Dedifferentiated amniotic fluid mesenchymal stem cell (primary cell): ENCODE data around the gene PTPRE.

Experiments
- DNase-seq: peaks from one replicate; pipeline ENCODE4 v3.0.0-alpha.2; 2016; ENCODE audit errors: extremely low spot score

The PTPRE gene

DNA sequence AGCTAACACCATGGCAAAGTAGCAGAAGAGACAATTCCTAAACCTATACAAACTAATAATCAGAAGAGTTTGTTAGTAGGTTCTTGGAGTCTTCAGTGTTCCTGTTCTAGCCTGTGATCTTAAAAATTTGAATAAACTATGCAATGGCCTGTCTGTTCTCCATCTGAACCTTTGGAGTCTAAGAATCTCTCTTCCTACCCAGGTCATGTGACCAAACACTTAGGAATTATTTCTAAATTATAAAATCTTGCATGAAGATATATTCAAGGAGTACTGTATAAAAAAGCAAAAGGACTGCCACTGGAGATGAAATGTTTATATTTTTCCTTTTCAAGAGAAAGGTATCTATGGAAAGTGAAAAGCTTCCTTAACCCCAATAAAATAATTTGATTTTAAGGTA, 216.9 kb downstream of the PTPRE start:
- no peak for DNase-seq

DNA sequence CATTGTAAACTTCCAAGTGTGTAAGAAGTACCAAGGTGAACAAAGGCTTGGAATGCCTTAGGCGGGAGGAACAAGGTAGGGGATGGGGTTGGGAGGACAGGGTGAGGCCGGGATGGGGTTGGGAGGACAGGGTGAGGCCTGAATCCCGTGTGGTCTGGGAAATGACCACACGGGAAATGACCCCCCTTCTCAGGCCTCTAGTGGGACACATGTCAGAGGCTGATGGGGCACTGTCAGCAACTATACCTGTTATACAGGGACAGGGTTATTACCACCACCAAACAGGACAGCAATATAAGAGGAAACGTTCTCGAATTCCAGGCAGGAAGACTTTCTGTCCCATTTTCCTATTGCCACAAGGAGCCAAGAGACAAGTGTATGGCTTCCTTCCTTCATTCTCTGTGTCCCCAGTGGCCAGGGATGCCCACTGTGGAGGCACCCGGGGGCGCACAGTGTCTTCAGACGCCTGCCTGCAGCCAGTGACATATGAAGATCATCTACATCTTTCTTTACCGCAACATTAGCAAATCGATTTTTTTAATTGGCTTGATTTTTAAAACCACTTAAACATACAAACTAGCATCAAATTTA, 218.0 kb downstream of the PTPRE start:
- no peak for DNase-seq

DNA sequence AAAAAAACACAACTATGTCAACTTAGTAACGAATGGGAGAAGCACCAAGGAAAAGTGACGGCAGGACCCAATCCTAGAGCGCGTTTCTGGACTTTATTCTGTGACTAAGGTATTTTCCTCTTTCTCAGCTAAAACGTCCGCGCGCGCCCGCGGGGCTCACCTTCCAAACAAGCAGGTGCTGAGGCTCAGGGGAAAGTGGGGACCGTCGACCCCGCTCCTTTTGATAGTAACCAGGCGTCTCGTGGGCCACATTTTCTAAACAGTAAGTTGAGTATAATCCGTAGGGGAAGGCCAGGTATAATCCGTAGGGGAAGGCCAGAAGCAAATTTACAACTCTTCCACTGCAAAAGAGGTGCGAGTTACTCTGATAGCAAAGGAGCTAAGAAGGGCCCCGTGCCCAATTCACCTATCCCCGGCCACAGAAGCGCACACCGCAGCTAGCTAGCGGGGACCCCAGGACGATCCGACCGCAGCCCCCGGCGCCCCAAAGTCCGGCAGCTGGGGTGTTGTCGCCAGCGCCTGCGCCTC, 218.6 kb downstream of the PTPRE start:
- no peak for DNase-seq

DNA sequence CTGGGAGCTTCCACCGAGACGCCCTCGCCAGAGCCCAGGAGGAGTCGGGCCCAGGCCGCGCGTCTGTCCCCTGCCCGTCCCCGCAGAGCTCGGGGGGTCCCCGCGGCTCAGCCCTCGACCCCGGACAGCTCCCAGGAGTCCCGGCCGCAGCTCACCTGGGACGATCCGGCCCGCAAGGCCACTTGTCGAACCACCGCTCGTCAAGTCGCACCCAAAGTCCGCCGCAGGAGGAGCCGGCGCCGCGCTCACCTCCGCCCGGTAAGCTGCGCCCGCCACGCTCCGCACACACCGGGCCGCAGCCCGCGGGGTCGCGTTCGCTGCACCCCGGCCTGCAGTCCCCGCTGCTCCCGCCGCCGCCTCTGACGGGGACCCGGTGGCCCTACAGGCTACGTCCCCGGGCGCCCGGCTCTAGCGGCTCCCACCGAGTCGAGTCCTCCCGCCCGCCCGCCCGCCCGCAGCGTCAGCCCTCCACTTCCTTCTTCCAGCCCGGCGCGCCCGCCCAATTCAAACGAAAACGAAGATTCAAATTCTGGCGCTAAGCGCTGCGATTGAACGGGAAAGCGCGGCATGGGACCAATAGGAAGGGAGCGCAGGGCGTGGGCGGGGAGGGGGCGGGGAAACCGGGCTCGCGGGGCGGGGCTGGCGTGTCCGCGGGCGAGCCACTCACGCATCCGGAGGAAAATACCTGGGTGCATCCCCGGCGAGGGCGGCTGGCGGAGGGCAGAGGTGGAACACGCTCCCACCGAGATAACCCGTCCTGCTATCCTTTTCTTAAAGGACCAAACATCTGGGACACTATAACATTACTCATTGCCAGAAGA, 219.3 kb downstream of the PTPRE start, which contains the start of gene MKI67:
Gene MKI67 (minus strand): TSS at position 480 of the 821 bp plus-strand sequence. CDS start 756 bp downstream, outside the sequence.
- DNase-seq: peak; percentile 73

DNA sequence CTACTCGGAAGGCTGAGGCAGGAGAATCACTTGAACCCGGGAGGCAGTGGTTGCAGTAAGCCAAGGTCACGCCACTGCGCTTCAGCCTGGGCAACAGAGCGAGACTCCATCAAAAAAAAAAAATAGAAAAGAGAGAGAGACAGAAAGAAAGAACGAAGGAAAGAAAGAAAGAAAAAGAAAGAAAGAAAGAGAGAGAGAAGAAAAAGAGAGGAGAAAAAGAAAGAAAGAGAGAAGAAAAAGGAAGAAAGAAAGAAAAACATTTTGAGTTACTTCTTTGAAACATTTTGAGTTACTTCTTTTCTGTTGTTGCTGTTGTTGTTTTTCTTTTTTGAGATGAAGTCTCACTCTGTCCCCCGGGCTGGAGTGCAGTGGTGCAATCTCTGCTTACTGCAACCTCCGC, 221.7 kb downstream of the PTPRE start:
- no peak for DNase-seq

DNA sequence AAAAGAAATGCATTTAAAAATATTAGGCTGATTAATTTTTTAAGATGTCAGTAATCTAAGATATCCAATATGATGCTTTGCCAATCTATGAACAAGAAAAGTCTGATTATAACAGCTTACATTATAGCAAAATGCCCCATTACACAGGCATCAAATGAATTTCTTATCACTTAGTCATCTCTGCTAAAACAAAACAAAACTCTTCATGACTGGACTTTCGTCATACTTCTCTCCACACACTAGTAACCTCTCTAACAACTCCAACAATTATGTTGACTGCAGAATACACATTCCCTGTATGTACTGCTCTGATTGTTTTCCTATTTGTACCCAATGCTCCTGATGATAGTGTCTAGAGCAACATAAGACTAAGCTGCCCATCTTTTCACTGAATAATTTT, 223.1 kb downstream of the PTPRE start:
- no peak for DNase-seq
